DOHH2 (cell line): Measurements from ENCODE around the gene E2F3.

Experiments used
- H3F3A ChIP-seq: fragments of 200-600 bp; sonication (generic), shearing (Covaris generic); 2 replicates; pipeline ENCODE4 v1.6.0; 2016; ENCODE audit warnings: antibody characterized with exemption, mild to moderate bottlenecking; ENCODE audit not compliant: control insufficient read depth, insufficient read depth
- H3K27ac ChIP-seq: fragments of 200-600 bp; sonication (generic); 2 replicates; pipeline ENCODE4 v1.5.1; 2014; ENCODE audit warnings: low read depth, mild to moderate bottlenecking, low read length, moderate library complexity
- H3K27me3 ChIP-seq: fragments of 200-600 bp; sonication (generic); 2 replicates; pipeline ENCODE4 v1.6.1; 2014; ENCODE audit warnings: mild to moderate bottlenecking, low read length, mixed read lengths; ENCODE audit not compliant: control insufficient read depth
- H3K36me3 ChIP-seq: fragments of 200-600 bp; sonication (generic); 2 replicates; pipeline ENCODE4 v1.6.1; 2014; ENCODE audit warnings: mild to moderate bottlenecking, low read length, moderate library complexity, mixed read lengths; ENCODE audit not compliant: control insufficient read depth
- H3K4me1 ChIP-seq: fragments of 200-600 bp; sonication (generic); 2 replicates; pipeline ENCODE4 v1.6.1; 2014; ENCODE audit warnings: mild to moderate bottlenecking, low read length, mixed read lengths; ENCODE audit not compliant: control insufficient read depth
- H3K4me2 ChIP-seq: fragments of 200-600 bp; sonication (generic); 2 replicates; pipeline ENCODE4 v1.6.0; 2014; ENCODE audit warnings: mild to moderate bottlenecking, low read length, moderate library complexity
- H3K4me3 ChIP-seq: fragments of 200-600 bp; sonication (generic); 2 replicates; pipeline ENCODE4 v1.5.1; 2014; ENCODE audit warnings: mild to moderate bottlenecking, low read length, mixed read lengths
- H3K79me2 ChIP-seq: fragments of 200-600 bp; sonication (generic); 2 replicates; pipeline ENCODE4 v1.6.1; 2014; ENCODE audit warnings: mild to moderate bottlenecking, low read length, mixed read lengths; ENCODE audit not compliant: control insufficient read depth
- H3K9me2 ChIP-seq: fragments of 200-600 bp; sonication (generic); replicated peaks from 2 replicates; pipeline ENCODE4 v1.6.1; 2014; ENCODE audit warnings: mild to moderate bottlenecking, low read length, mixed read lengths; ENCODE audit not compliant: control insufficient read depth
- H3K9me3 ChIP-seq: fragments of 200-600 bp; sonication (generic); 2 replicates; pipeline ENCODE4 v1.6.1; 2014; ENCODE audit warnings: antibody characterized with exemption, low read length, mixed read lengths; ENCODE audit not compliant: control insufficient read depth, insufficient read depth
- H4K20me1 ChIP-seq: fragments of 200-600 bp; sonication (generic); 2 replicates; pipeline ENCODE4 v1.6.0; 2014; ENCODE audit warnings: low read depth, mild to moderate bottlenecking, antibody characterized with exemption, low read length, moderate library complexity; ENCODE audit not compliant: control insufficient read depth, insufficient read depth
- CTCF ChIP-seq: fragments of 200-600 bp; sonication (generic); IDR thresholded peaks from one replicate; pipeline ENCODE4 v1.5.1; 2014; ENCODE audit warnings: antibody characterized with exemption, mild to moderate bottlenecking, low read depth, low read length; ENCODE audit not compliant: poor library complexity, severe bottlenecking
- EZH2phosphoT487 ChIP-seq: fragments of 200-600 bp; sonication (generic); IDR thresholded peaks from 2 replicates; pipeline ENCODE4 v1.6.1; 2017; ENCODE audit warnings: borderline replicate concordance, mild to moderate bottlenecking, antibody characterized with exemption, low read length, moderate library complexity, mixed read lengths

Gene E2F3

GRCh38 chr6:20533746-20534294 lies 132.1 kb downstream of the E2F3 start:
- TF ChIP-seq EZH2phosphoT487 (no peak), CTCF (no peak)
- Histone ChIP-seq H3K9me3 (no peaks in the 10 kb centered on the region), H3K27me3 (no peaks in the 10 kb centered on the region), H3K27ac (no peak overlapping the region), H3K79me2 (peaks cover 44% of the 10 kb centered on the region), H4K20me1 (no peaks in the 10 kb centered on the region), H3K4me1 (peaks cover 17% of the 10 kb centered on the region), H3F3A (0 out of 2 replicates have a peak, but pooled peaks cover 3% of the 10 kb centered on the region), H3K9me2 (no peaks in the 10 kb centered on the region), H3K4me2 (peak overlapping the region; percentile 74), H3K4me3 (peak overlapping the region; percentile 79), H3K36me3 (peaks cover 25% of the 10 kb centered on the region)

- Histone ChIP-seq H3K27ac (peak within 1 kb of the TSS; percentile 48), H3K4me3 (peak within 1 kb of the TSS; percentile 79), H3K4me2 (peak within 1 kb of the TSS; percentile 74), H3K4me1 (peaks cover 17% of the 10 kb centered on the region), H3K9me2 (no peaks in the 10 kb centered on the region), H3K27me3 (no peaks in the 10 kb centered on the region), H3F3A (0 out of 2 replicates have a peak, but pooled peaks cover 3% of the 10 kb centered on the region), H3K36me3 (peaks cover 28% of the 10 kb centered on the region), H3K79me2 (peaks cover 51% of the 10 kb centered on the region), H4K20me1 (no peaks in the 10 kb centered on the region), H3K9me3 (no peaks in the 10 kb centered on the region)
- no peak for TF ChIP-seq CTCF
- TF ChIP-seq EZH2phosphoT487: no peak
Observed at GRCh38 chr6:20534295-20535262, 132.9 kb downstream of the E2F3 start, which contains the start of gene CDKAL1. TSS of gene CDKAL1 (plus strand) at chr6:20534457. CDS start at chr6:20546351, 11,894 bp downstream.

GRCh38 chr6:20538131-20538662 lies 136.5 kb downstream of the E2F3 start:
- no peak overlapping the region for H3K27ac ChIP-seq
- H3K4me1 ChIP-seq: peaks cover 17% of the 10 kb centered on the region
- no peaks in the 10 kb centered on the region for H4K20me1 ChIP-seq
- peaks cover 85% of the 10 kb centered on the region for H3K79me2 ChIP-seq
- H3K27me3 ChIP-seq: no peaks in the 10 kb centered on the region
- TF ChIP-seq CTCF: no peak
- TF ChIP-seq EZH2phosphoT487: no peak
- peaks cover 51% of the 10 kb centered on the region for H3K36me3 ChIP-seq
- no peaks in the 10 kb centered on the region for H3F3A ChIP-seq
- no peaks in the 10 kb centered on the region for H3K9me3 ChIP-seq
- H3K4me3 ChIP-seq: no peak overlapping the region
- H3K4me2 ChIP-seq: no peak overlapping the region
- H3K9me2 ChIP-seq: no peaks in the 10 kb centered on the region
